Limb (tissue), 2 donors: Measurements from ENCODE around the gene OR13C5.
"Not testable (repeated sequence)": the region's sequence is repeated elsewhere in the genome, so short reads cannot be mapped to it uniquely, and the experiment has no call there.

Source experiments
- DNase-seq, 2 donors: peaks; one replicate each; pipeline ENCODE4 v3.0.0-alpha.2; 2016; ENCODE audit errors: extremely low spot score in 2 of 2

OR13C5 gene, protein sequence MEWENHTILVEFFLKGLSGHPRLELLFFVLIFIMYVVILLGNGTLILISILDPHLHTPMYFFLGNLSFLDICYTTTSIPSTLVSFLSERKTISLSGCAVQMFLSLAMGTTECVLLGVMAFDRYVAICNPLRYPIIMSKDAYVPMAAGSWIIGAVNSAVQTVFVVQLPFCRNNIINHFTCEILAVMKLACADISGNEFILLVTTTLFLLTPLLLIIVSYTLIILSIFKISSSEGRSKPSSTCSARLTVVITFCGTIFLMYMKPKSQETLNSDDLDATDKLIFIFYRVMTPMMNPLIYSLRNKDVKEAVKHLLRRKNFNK

DNA sequence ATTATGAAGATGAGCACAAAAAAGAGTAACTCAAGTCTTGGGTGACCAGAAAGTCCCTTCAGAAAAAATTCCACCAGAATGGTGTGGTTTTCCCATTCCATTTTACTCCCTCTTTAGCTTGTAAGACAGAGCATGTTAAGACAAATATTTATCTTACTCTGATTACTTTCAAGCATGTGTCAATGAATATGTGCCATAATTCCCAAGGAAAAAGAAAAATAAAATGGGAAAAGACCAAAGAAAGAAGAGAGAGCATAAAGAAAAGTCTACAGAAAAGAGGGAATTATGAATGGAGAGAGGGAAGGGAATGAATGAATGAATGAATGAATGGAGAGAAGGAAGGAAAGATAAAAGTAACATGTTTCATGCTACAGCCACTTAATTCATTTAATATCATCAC is at the start of gene OR13C5:
TSS of gene OR13C5 (minus strand) at position 101 of the 400 bp plus-strand sequence. CDS start at position 101, 0 bp downstream.
- DNase-seq, result not testable (repeated sequence)

DNA sequence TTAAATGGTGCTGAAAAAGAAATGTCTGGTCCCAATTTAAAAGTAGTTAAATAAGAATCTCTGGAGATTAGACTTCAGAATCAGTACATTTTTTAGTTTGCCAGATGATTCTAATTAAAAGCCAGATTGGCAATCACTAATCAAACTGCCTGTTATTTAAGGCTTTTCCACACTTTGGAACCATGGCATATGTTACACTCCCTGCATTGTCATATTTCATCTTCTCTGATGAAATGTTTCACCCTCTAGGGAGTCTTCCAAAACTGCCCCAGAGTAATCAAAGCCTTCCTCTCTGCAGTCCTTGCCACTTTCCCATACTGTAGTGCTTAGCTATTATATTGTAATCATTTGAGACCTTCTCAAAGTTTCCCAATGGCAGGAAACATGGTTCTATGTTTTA is 36.2 kb upstream of the OR13C5 start:
- DNase-seq, result peak in 1 of 2 donors; percentile 14

DNA sequence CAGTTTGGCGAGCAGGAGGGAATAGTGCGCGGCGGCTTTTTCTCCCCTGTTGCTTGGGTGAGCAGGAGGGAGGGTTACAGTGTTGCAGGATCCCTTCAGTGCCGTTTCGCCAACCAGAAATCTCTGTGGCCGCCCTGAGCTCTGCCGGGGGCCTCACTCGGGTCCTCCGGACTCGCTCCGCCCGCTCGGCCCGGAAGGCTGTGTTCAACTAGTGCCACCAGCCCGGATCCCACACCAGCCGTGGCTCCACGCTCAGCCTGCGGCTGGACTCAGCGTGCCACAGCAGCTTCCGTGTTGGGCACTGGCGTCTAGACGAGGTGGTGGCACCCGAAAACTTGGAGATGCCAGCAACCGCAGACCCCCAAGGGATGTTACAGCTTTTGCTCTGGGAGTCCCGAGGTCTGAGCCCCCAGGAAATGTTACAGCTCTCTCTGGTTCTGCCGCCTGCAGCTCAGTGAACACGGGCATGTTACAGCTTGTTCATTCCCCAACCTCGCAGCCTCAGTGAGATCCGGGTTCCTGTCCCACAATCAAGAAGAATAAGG is 34.8 kb upstream of the OR13C5 start:
- no peak for DNase-seq

DNA sequence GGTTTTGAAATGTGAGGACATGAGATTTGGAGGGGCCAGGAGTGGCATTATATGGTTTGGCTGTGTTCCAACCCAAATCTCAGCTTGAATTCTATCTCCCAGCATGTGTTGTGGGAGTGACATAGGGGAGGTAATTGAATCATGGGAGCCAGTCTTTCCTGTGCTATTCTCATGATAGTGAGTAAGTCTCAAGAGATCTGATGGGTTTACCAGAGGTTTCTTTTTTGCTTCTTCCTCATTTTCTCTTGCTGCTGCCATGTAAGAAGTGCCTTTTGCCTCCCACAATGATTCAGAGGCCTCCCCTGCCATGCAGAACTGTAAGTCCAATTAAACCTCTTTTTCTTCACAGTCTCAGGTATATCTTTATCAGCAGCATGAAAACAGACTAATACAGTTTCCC is 26.8 kb upstream of the OR13C5 start:
- not testable (repeated sequence) for DNase-seq

DNA sequence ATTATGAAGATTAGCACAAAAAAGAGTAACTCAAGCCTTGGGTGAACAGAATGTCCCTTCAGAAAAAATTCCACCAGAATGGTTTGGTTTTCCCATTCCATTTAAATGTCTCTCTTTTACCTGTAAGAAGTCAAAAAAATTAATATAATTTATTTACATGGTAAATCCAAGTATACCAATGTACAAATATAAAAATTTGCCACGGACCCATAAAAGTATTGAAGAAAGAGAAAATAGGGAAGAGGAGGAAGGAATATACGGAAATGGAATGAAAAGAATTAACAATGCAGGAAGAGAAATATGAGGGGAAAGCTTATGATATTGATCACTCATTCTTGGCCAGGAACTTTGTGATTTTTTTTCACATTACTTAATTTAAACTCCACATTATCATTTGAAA is 18.9 kb upstream of the OR13C5 start, which contains the start of gene OR13C9:
TSS of gene OR13C9 (minus strand) at position 101 of the 400 bp plus-strand sequence. CDS start at position 101, 0 bp downstream.
- DNase-seq, result no peak

DNA sequence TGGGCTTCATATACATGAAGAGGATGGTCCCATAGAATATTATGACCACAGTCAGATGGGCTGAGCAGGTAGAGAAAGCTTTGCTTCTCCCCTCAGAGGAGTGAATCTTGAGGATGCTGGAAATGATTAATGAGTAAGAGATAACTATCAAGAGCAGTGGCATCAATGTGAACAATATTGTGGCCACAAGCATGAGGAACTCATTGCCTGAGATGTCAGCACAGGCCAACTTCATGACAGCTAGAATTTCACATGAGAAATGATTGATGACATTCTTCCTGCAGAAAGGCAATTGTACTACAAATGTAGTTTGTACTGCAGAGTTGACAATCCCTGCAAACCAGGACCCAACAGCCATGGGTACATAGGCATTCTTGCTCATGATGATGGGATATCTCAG is 18.2 kb upstream of the OR13C5 start:
- no peak for DNase-seq

DNA sequence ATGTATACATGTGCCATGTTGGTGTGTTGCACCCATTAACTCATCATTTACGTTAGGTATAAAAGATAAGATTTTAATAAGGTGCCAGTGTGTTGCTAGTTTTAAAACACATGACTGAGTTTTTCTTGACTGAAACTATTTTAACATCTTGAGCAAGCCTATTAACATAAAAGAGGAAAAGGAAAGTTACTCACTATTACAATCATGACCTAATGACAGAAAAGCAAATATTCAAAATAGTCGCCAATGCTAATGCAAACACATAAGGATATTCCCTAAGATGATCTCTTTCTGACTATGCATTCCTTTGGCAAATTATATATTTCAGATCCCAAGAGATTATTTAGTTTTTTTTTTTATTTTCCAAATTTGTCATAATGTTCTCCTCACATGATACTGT is 12.0 kb upstream of the OR13C5 start:
- DNase-seq, result no peak

DNA sequence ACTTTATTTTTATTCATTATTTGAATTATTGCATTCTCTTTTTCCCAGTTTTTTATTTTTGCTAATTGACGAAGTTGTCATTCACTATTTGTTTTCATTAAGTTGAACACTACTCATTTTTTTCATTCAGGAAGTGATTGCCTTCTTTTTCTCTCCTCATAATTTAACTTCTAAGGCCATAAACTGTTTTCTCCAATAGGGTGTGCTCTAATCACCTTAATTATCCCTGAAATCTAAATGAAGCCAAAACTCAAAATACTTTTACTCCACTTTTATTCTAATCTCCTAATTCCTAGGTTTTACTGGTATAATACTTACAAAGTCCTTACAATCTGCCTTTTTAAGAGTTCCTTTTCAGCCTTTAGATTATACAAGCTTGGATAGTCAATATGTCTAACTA is 9.1 kb upstream of the OR13C5 start:
- no peak for DNase-seq

DNA sequence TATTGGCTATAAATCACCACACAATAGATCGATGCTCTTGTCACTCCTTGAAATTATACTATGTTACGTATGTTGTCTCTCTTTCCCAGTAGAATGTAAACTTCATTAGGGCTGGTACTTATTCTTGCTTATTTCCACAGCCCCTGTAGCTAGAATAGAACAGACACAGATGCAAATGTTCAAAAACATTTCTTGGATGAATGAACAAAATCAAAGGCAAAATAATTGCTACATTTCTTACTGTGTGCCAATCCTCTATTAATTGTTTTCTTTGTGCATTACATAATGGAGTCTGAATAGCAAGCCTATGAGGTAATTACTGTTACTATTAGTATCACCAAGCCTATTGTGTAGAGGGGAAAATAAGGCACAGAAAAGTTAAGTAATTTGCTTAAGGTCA is 6.9 kb upstream of the OR13C5 start:
- no peak for DNase-seq

DNA sequence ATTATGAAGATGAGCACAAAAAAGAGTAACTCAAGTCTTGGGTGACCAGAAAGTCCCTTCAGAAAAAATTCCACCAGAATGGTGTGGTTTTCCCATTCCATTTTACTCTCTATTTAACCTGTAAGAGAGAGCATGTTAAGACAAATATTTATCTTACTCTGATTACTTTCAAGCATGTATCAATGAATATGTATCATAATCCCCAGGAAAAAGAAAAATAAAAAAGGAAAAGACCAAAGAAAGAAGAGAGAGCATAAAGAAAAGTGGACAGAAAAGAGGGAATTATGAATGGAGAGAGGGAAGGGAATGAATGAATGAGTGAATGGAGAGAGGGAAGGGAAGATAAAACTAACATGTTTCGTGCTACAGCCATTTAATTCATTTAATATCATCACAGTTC is 6.3 kb upstream of the OR13C5 start, which contains the start of gene OR13C2:
TSS of gene OR13C2 (minus strand) at position 101 of the 400 bp plus-strand sequence. CDS start at position 101, 0 bp downstream.
- not testable (repeated sequence) for DNase-seq

DNA sequence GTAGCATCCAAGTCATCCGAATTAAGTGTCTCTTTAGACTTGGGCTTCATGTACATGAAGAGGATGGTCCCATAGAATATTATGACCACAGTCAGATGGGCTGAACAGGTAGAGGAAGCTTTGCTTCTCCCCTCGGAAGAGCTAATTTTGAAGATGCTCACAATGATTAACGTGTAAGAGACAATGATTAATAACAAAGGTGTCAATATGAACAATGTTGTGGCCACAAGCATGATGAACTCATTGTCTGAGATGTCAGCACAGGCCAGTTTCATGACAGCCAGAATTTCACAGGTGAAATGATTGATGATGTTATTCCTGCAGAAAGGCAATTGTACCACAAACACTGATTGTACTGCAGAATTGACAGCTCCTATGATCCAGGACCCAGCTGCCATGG is 5.6 kb upstream of the OR13C5 start:
- no peak for DNase-seq

DNA sequence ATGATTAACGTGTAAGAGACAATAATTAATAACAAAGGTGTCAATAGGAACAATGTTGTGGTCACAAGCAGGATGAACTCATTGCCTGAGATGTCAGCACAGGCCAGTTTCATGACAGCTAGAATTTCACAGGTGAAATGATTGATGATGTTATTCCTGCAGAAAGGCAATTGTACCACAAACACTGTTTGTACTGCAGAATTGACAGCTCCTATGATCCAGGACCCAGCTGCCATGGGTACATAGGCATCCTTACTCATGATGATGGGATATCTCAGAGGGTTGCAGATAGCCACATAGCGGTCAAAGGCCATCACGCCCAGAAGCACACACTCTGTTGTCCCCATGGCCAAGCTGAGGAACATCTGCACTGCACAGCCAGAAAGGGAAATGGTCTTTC is 464 bp downstream of the OR13C5 start:
- not testable (repeated sequence) for DNase-seq

DNA sequence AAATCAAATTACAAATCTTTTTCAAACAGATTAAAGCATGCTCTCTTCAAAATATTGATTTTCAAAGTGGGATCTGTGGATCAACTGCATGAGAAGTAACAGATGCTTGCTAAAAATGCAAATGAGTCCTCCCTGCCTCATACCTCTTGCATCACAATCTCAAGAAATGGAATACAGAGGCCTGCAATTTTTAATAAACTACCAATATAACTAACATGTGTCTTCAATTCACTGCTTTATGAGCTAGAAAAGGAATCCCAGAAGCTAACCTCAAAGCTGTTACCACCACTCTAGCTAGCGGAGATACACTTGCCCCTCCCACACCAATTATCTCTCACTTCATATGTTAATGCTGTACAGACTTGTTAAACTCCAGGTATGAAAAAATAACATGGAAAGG is 9.6 kb downstream of the OR13C5 start:
- DNase-seq, result no peak

DNA sequence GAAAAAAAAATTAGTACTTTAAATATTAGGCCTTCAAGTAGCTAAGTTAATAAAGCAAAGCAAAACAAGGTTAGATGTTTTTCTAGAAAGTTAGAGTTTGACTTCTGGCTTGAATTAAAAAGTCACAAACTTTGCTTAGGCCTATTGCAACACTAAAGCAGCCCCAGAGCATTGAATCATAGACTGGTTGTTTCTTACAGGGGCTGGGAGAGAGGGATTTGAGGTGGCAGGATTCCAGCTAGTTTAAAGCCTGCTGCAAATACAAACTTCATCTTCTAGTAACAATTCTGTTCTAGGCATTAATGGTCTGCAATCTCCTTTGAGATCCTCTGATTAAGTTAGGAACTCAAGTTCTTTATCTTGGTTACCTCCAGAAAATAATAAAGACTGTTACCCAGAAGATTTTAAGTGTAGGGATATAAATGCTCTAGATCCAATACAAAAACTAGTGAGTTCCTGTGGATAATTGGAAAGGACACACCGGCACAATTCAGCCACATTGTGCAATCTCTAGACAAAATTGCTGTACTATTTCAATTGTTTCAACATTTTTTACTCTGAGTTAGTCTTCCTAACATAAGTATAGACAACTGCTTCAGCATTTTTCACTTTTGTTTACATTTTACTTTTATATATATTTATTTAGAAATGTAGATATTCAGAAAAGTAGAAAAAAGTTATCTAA is 12.6 kb downstream of the OR13C5 start:
- peak; percentile 32 to 34 for DNase-seq

DNA sequence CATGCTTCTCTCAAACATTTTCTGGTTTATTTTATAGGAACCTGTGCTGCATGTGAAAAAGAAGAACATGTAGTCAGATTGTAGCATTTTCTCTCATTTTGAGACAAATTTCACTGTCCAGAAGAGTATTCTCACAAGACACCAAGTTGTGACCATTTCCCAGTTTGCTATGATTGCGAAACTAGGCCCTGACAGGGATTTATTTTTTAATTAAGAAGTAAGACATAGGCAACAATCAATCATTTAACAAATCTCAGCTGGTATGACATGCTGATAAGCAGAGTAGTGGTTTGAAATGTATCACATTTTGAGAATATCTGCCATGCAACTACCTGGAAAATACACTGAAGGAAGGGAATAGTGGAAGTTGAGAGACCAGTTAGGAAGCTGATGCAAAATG is 18.7 kb downstream of the OR13C5 start:
- no peak for DNase-seq

DNA sequence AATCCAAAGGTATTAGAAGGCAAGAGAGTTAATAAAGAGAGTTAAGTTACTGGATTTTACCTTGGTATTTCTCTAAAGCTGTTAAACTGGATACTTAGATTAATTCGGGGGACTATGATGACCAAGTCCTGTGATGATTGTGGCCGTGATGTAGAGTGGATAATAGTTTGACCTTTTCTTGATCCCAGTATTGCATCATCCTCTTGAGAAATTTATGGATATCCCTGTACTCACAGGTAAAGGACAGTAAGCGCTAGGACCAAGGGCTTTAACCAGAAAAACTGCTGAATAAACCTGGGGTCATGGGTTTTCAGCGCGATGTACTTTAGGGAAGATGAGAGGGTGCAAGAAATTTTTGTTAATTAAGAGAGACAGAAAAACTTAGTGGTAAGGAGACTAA is 21.9 kb downstream of the OR13C5 start:
- no peak for DNase-seq

DNA sequence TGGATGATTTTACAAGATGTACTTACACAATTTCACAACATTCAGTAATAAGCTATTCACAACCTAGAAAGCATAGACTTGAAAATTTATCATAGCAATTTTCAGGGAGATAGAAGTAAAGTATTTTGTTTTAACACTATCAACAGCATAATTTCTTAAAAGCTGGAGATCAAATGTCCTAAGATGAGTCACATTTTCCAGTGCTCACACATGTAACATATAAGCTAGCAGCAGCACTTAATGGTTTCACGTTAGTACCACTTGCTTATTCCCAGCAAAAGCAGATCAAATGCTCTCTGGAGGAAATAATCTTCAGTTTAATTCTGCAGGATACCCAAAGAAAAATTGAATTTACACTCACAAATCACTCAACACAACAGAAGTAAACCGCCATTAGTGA is 23.8 kb downstream of the OR13C5 start:
- no peak for DNase-seq

DNA sequence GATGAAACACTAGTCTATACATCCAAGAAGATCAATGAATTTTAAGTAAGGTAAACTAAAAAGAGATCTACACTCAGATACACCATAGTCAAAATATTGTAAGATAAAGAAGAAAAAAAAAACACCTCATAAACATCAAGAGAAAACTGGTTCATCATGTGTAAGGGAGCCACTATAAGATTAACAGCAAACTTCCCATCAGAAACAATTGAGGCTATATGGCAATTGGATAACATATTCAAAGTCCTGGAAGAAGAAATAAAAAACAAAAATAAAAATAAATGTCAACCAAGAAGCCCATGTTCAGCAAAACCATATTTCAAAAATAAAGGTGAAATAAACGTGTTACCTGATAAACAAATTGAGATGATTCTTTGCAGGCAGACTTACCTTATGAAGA is 26.6 kb downstream of the OR13C5 start:
- no peak for DNase-seq

DNA sequence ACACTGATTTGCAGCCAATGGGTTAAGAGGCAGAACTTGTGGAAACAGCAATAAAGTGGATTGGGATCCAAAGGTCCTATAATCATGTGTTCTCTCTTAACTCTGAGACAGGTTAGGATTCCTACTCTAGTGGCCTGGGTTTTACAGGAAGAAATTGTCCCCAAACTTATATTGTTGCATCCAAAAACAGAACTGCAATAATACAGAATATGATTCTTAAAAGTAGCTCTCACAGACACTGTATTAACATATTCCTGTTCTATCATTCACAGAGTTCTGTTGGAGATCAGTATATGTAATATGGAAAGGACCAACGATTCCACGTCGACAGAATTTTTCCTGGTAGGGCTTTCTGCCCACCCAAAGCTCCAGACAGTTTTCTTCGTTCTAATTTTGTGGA is 30.3 kb downstream of the OR13C5 start, which contains the start of gene OR13C8:
TSS of gene OR13C8 (plus strand) at position 301 of the 400 bp plus-strand sequence. CDS start at position 301, 0 bp downstream.
- DNase-seq, result no peak

DNA sequence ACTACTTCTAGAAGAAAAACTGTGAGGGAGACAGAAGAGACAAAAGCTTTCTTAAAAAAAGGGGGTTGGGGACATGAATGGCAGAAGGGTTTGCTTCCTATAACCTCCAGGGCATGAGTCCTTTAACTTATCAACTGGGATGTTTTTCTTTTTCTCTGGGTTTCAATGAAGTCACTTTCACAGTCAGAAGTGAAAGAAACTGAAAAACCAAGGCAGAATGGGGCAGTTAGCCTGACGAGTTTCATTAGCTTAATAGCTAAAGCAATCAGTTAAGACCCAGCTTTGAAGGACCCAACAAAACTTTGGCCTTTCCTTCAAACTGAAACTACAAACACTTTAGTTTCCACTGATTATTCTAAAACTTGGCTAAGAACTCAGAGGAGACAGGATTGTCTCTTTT is 34.9 kb downstream of the OR13C5 start:
- DNase-seq, result no peak

DNA sequence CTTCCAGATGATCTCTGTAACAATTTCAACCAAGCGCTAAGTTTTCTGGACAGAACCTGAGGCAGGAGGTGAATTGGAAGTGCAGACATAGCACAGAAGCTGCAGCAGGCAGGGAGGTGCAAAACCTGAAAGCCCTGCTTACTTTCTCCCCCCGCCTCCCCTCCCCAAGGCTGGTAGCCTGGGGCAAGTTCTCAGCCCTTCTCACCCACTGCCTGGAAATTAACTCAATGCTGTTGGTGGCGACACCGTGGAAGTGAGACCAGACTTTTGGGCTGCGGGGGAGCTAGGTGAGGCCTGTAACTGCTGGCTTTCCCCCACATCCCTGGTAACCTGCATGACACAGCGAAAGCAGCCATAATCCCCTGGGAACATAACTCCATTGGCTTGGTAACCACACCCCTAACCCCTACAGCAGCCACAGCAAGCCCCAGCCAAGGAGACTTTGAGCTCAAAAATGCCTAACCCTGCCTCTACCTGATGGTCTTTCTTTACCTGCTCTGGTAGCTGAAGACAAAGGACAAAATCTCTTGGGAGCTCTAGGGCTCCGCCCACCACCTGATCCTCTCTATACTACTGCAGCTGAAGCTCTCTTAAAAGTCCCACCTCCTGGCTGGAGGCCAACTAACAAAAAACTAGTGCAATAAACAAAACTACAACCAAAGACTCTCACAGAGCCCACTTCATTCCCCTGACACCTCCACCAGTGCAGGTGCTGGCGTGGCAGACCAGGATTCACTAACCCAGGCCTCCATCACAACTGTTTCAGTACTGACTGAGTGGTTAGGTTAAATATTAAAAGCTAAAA is 42.2 kb downstream of the OR13C5 start:
- no peak for DNase-seq

DNA sequence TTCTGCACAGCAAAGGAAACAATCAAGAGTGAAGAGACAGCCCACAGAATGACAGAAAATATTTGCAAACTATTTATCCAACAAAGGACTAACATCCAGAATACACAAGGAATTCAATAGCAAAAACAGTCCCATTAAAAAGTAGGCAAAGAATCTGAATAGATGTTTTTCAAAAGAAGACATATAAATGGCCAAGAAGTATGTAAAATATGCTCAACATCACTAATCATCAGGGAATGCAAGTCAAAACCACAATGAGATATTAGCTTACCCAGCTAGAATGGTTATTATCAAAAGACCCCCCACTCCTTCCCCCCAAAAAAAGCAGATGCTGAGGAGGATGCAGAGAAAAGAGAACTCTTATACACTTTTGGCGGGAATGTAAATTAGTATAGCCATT is 43.7 kb downstream of the OR13C5 start:
- no peak for DNase-seq
